Activated T-cell treated with anti-CD3 and anti-CD28 coated beads for 4 hours (primary cell): ENCODE data around the gene PRR23E.

ENCODE experiments used
- DNase-seq: peaks from one replicate; pipeline ENCODE4 v3.0.0-alpha.2; 2020

PRR23E gene

GRCh38 chr3:127235706-127236105, 42.8 kb downstream of the PRR23E start:
- no peak for DNase-seq

GRCh38 chr3:127237835-127238234, 44.9 kb downstream of the PRR23E start:
- DNase-seq = no peak

- no peak for DNase-seq
Measured at GRCh38 chr3:127238602-127239001, 45.7 kb downstream of the PRR23E start.

- no peak for DNase-seq
Measured at GRCh38 chr3:127247292-127247691, 54.4 kb downstream of the PRR23E start.
